Activated CD4-positive, CD25-positive, alpha-beta regulatory T cell (primary cell): ENCODE results near the gene GADD45A.
A peak's percentile ranks its signal among the peaks of the same experiment; 100 is the strongest.
"Not testable (repeated sequence)": the region's sequence is repeated elsewhere in the genome, so short reads cannot be mapped to it uniquely, and the experiment has no call there.

ENCODE experiments used
- DNase-seq, 4 experiments: peaks; one replicate each; lab custom pipeline; 2025; lab: John Stamatoyannopoulos, UW

Gene GADD45A

GRCh38 chr1:67719329-67720196 is 34.6 kb downstream of the GADD45A start:
- no peak for DNase-seq

GRCh38 chr1:67721112-67721511 is 36.1 kb downstream of the GADD45A start:
- no peak for DNase-seq

- DNase-seq: no peak
Measured at GRCh38 chr1:67721650-67722291, 36.8 kb downstream of the GADD45A start.

- DNase-seq: no peak
Measured at GRCh38 chr1:67722292-67722944, 37.4 kb downstream of the GADD45A start.

DNA sequence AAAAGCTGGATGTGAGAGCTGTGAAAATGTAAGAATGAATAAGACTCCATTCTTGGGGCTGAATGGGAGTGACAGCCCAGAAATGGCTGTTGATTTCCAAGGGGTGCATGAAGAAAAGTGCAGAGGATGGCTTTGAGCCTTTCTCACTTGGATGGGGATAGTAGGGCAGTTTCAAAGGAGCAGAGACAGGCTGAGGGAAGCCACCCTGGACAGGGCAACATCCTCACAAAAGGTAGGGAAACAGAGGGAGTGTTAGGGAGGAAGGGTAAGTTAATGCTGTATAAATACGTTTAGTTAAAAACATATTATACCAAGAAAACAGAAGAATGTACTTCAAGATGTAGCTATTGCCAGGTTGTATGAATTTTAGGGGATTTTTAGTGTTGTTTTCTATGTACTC is 38.1 kb downstream of the GADD45A start:
- no peak for DNase-seq

GRCh38 chr1:67723620-67724019 is 38.6 kb downstream of the GADD45A start:
- no peak for DNase-seq

- no peak for DNase-seq
Measured at GRCh38 chr1:67724928-67725560, 40.0 kb downstream of the GADD45A start.

DNA sequence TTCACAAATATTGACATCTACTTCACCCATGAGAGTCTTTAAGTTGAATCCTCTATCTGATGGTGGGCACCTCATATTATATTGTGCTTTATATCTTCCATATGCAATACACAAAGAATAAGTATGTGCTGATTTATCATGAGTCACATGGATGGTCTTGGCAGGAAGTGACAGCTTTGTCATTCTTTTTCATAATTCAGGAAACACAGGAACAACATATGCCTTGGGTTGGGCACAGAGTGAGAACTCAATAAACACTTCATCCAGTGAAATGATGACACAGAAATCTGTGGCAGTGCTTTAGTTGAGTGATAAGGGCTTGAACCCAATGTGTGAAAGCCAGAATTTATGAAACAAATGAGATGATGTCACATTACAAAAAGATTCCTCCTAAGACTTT is 41.2 kb downstream of the GADD45A start:
- no peak for DNase-seq

DNA sequence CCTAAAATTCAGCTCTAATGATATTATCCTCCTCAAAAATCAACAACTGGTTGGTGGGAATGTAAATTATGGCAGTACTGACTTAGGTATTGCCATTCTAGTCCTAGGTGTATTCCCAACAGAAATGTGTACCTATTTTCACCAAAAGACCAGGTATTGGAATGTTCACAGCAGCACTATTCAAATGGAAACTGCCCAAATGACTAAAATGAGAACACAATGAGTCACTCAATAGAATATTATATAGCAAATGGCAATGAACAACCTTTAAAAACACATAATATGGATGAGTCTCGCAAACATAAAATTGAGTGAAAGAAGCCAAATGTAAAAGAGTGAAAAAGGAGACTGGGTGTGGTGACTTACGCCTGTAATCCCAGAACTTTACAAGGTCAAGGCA is 44.9 kb downstream of the GADD45A start:
- DNase-seq: no peak

DNA sequence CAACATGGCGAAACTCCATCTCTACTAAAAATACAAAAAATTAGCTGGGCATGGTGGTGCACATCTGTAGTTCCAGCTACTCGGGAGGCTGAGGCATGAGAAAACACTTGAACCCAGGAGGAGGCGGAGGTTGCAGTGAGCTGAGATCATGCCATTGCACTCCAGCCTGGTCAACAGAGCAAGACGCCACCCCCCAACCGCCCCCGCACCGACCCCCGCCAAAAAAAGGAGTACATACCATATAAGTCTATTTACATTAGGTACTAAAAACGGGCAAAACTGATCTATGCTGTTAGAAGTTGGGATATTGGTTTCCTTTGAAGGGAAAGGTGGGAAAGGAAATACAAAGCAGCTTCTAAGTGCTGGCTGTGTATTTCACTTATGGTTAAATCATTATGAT is 45.3 kb downstream of the GADD45A start:
- DNase-seq: not testable (repeated sequence)

DNA sequence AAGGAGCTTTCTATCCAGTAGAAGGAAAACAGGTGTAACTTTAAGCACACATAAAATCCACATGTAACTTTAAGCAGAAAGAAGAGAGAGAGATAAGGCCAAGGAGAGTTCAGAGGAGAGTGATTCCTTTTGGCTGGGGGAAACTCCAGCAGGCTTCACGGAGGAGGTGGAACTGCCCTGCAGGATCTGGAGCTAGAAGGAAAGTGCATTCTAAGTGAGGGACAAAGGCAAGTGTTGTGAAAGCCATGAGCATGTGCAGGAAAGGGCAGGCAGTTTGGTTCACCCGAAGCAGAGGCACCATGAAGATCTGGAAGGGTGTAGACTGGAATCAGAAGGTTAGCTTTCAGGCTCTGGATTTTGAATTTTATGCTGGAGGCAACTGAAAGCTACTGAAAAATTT is 46.3 kb downstream of the GADD45A start:
- DNase-seq: no peak

- DNase-seq: no peak
Measured at GRCh38 chr1:67732750-67733151, 47.8 kb downstream of the GADD45A start.

DNA sequence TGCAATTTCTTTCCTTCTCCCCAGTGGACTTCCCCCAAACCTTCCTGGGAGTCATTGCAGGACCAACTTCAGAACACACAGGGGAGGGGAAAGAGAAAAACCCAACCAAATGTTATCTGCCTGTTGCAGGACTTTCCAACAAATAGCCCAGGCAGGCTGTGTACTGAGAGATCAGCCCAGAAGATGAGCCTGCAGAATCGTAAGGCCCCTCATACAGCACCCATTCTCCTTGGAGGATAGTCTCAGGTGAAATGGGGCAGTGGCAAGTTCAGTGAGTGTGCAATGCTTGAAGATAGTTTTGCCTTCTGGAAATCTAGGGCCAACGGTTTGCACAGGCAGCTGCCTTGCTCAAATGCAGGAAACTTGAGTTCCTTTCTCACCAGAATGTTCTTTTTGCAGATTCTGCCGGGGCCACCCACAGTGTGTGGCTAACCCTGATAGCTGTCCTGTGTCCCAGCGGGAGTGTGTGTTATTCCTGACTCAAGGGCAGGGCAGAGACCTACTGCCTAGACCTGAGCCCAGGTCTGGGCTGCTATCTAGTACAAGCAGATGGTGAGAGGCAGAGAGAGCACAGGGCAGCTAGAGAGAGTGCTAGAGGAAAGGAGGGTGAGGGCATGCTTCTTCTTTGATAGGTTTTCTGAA is 48.8 kb downstream of the GADD45A start:
- no peak for DNase-seq

GRCh38 chr1:67734323-67734690 is 49.3 kb downstream of the GADD45A start:
- DNase-seq: no peak

DNA sequence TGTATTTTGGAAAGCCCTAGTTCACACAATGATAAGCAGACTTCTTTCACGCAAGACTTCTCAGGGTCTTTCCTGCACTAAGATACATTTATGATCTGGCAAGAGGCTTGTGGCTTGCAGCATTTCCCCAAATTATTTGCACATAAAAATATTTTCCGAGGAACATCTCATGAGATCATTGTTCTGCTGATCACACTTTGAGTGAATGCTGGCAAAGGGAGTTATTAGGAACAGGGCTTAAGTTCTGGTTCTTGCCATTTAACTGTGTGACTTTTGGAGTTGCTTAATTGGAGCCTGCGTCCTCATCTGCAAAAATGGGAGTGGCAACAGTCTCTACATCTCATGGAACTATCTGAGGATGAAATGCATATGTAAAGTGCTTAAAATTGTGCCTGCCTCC is 50.2 kb downstream of the GADD45A start:
- DNase-seq: no peak

GRCh38 chr1:67735806-67736627 is 51.0 kb downstream of the GADD45A start:
- peak; percentile 7 to 47 (median 28) for DNase-seq

GRCh38 chr1:67736750-67737149 is 51.7 kb downstream of the GADD45A start:
- no peak for DNase-seq

- no peak for DNase-seq
Measured at GRCh38 chr1:67737875-67738274, 52.9 kb downstream of the GADD45A start.
